AML-193 (cell line): ENCODE results near the gene RPE.

Source experiments
- DNase-seq, 2 experiments: peaks; one replicate each; lab custom pipeline; 2025; lab: John Stamatoyannopoulos, UW

Gene RPE

GRCh38 chr2:210002158-210003157 lies at the start of gene RPE:
Gene RPE, plus strand, starts transcription at chr2:210002638. Its CDS starts 24 bp downstream, at chr2:210002662.
- DNase-seq = peak; percentile 88 to 89

DNA sequence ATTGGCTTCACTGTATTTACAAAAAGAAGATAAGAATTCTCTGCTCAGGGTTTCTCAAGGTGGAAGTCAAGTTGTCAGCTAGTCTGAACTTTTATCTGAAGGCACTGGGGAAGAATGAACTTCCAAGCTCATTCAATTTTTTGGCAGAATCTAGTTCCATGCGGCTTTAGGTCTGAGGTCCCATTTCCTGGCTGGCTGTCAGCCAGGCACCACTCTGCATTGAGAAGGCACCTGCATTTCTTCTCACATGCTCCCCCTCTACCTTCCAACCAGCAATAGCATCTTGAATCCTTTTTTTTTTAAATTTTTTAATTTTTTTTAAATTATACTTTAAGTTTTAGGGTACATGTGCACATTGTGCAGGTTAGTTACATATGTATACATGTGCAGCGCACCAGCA lies 46.2 kb upstream of the RPE start:
- no peak for DNase-seq

DNA sequence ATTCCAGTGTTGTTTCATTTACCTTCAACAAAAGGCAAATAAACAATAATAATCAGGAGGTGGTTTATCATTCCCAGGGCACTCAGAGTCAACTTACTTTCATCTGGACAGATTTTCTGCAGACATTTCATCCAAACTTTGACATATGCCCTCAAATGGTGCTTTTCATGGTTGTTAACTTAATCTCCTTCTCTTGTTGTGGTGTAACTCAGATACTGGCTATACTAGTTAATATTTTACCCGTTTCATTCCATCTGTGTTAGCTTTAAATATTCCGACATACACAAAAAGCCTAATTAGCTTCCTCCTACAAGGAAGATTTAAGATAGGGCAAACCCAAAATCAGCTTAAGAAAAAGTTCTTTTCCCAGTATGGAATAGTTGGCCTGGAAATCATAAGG lies 44.4 kb upstream of the RPE start:
- DNase-seq = no peak

- DNase-seq = no peak
Observed at GRCh38 chr2:209960045-209960444, 42.4 kb upstream of the RPE start.

- DNase-seq = peak; percentile 67
Observed at GRCh38 chr2:209960676-209961630, 41.5 kb upstream of the RPE start.

DNA sequence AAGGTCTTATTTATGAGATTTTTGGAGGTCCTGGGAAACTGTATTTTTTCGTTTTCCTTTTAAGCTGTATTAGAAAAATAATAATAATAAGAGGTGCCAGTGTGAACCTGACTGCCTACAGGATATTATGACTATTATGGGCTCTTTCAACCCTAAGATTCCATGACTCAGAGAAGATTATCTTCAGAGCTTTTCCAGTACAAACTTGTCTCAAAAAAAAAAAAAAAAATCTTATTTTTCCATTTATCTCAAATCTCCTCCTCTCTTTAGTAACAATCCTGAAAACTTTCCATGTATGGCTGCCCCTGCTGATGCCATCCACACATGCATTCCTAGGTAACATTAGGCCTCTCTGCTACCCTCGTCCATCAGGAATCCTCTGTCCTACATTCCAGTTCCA lies 36.7 kb upstream of the RPE start:
- DNase-seq = no peak

DNA sequence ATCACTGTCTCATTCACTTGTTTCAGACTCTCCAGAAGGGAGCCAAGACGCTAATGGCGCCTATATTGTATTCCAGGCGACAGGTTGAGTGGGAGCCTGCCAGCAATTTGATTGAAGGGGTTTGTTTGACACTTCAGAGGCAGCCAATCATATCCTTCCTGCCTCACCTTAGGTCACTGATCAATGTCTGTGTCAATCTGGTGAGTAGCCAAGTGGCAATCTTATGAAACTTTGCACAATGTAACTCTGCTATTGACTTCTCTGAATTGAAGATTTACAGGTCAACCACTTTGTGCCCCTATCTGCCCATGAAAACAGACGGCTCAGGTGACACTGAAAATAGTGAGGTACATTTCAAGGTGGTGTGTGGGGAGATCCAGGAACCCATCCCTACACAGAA lies 32.7 kb upstream of the RPE start:
- no peak for DNase-seq

DNA sequence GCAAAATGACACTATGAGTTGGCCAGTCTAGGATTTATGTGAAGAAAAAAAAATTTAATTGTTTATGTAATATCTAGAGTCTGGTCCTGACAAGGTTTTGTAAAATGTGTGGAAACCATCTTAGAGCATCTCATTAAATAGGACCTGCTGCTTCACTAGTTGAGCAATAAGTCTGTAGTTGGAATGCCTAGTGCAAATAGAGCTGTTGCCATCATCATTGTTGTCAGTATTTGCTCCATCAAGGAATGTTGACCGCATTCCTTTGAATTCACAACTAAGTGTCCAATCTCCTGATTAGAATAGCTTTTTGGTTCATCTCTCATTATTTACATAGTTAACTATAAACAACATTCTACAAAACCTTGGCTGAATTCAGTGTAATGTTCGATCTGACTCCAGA lies 32.2 kb upstream of the RPE start:
- no peak for DNase-seq

- DNase-seq = no peak
Observed at GRCh38 chr2:209970711-209971110, 31.7 kb upstream of the RPE start.

GRCh38 chr2:209973328-209973727 lies 29.1 kb upstream of the RPE start:
- no peak for DNase-seq

DNA sequence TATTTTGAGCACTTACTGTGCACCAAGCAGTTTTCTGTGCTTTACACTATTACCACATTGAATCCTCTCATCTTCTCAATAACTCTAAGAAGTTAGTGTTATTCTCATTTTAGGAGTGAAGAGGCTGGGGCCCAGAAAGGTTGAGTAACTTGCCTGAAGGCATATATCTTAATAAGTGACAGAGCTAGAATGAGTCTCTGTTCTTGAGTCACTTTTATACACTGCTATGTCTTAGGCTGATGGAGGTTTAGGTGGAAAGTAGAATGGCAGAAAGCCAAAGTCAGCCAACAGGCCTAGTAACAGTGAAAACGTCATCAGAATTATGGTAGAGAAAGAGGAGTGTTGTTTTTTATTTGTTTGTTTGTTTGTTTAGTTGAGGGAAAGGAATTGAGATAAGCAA lies 27.9 kb upstream of the RPE start:
- no peak for DNase-seq

DNA sequence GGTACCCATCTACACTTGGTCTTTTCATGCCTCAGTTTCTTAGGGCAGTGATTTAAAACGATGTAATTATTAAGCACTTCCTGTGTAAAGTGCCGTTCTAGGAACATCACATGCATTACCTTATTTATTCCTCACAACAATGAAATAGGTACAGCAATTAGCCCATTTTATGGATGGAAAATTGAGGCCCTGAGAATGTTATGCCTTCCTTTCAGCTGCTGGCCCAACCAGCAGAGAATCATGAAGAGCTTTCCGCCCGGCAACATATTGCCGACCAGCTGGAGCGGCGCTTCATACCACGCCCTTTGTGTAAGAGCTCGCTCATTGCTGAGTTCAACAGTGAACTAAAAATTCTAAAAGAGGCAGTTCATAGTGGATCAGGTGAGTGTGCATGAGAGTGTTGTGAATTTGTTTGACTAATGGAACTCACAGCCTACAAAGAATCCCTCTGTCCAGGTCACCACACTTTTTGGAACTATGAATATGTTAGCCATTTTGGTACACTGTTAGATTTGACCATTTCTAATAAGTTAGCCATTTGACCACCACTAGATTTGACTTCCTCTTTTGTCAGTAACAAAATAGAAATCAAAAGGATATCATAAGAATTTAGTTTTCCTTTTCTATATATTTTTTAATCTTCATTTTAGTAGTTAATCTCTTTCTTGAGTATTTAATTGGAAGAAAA lies 25.6 kb upstream of the RPE start:
- DNase-seq = peak in 1 of 2 experiments; percentile 9

DNA sequence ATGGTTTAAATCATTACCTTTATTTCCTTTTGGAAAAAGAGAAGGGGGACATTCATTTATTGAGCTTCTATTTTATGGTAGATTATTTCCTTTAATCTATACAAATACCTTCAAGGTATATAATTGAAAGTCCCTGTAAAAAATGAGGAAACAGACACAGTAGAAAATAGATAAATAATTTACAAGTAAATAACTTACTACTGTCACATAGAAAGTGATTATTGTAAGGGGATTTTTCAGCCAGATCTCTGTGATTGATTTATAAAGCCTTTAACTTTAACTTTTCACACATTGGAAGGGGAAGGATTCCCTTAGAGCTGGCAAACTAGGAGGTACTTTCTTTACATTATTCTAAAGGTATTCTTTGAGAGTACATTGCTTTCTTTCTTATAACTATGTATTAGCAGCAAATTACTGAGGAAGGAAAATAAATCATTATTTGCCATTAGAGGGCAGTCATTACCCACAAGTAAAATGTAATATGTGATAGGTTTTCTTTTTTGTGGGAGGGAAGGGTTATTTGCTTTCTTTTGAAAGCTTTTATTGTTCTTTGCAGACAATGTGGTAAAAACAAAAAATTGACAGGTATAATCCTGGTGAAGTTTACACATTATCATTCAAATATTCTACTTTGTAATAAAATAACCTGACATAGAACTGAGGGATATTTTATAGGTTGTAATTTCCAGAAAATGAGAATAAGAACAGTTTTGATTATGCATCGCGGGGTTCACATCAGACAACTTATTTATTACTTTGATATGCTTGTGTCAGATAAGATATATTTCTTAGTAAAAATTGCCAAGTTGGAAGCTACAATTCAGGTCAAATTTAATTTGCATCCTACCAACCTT lies 24.8 kb upstream of the RPE start:
- DNase-seq = peak; percentile 58 to 70

DNA sequence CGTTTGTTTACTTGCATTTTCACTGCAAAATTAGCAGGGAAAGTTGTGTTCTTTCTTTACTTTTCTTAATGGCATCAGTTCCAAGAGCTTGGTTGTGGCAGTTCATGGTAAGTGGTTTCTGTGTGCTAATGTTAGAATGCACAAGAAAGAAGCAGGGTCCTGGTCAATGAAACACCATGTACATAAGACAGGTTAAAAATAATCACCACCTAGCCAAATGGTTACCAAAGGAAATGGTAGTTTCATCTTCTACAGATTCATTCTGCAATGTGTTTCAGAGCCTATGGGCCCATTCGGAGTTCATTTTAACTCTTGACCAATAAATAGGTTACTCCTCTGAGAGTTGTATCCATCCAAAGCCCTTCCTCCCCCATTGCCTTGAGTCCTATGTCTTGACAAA lies 18.1 kb upstream of the RPE start:
- DNase-seq = no peak

DNA sequence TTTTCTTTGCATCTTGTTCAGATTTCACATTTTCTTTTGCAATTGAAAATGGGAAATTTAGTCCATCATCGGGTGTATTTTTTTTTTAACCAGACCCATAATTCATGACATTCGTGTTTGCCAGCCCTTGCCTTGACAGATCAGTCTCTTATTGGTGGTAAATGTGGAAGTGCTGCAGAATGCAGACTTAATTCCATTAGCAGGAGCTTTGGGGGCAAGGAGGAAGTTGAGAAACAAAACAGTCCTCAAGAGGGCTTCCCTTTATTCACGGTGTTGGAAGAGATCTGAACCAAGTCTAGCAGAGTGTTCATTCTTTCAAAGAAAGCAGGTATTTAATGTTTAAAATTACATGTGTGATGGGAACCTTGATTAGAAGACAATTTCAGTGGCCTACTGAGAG lies 16.6 kb upstream of the RPE start:
- peak; percentile 87 to 89 for DNase-seq

DNA sequence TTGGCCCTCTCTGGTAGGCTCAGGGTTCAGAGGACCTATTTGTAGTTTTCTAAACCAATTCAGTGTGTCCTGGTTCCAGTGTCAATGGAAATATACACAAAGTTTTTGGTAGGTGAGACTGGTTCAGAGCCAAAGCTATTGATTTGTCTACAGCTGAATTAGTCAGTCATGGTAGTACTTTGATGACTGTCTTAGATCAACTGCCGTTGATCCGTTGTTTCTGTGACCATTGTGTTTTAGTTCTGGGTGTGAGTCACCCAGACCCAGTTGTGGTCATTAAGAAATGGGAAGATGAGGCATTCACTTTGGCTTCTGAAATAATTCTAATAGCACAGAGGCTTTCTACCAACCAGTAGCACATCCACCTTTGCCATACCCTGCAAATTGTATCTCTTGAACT lies 16.0 kb upstream of the RPE start:
- peak; percentile 21 to 36 for DNase-seq

DNA sequence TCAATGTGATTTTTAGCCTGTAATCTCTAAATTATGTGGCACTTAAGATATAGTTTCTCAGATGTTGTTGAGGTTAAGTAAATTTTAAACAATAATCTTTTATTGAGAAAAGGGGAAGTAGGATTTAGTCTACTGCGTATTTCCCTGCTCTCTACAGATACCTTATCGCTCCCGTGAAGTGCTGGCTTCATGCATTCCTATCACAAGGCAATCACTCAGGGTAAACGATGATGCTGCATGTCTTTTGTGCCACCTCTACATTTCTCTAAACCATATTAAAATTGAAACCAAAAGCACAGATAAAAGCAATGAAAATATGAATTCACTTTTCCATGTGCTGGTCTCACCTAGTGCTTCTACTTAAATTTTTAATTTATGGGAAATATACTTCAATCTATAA lies 14.4 kb upstream of the RPE start:
- peak in 1 of 2 experiments; percentile 16 for DNase-seq

- DNase-seq = no peak
Observed at GRCh38 chr2:209990838-209991237, 11.6 kb upstream of the RPE start.

GRCh38 chr2:209993968-209994367 lies 8.5 kb upstream of the RPE start:
- no peak for DNase-seq

DNA sequence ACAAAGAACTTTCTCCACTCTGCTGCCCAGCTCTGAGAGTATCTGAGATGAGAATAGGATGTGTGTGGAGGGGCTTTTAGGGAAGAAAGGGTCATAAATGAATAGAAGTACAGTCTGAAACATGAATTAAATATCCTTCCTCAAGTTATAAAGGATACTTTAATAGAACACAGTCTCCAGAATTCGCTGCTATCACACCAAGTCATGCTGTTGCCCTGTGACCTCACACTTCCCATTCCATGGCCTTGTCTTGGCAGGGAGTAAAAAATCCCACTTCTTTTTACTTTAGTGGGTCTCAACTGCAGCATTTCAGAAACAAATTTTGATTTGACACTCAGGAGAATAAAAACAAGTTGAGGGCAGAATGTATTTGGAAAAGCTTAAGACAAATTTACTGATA lies 3.8 kb upstream of the RPE start:
- no peak for DNase-seq
